PC-9 (cell line): ENCODE results near the gene EPHB1. TPM values are rescaled to one million over a fixed set of nuclear protein-coding genes. Genes with fewer than 3 reads are reported as not detected.

Source experiments
- BruUV-seq: library from RNA; stranded (reverse); fragments of 400-500 nt; replicated peaks from 2 replicates; lab custom pipeline; 2021; lab: Mats Ljungman, UMichigan
- CTCF ChIA-PET: fragments of 300-600 bp; sonication (Branson Sonifier 250); formaldehyde crosslinking; loops from one replicate; lab custom pipeline; 2022; ENCODE audit warnings: antibody characterized with exemption; lab: Charles Lee
- POLR2A ChIA-PET: fragments of 300-600 bp; sonication (Branson Sonifier 250); formaldehyde crosslinking; loops from one replicate; lab custom pipeline; 2022; ENCODE audit warnings: antibody characterized with exemption; ENCODE audit not compliant: unreplicated experiment; lab: Charles Lee
- DNase-seq, 2 experiments: peaks; one replicate each; pipeline versions ENCODE4 v3.0.0 to v3.0.0-alpha.2; 2015 to 2022; ENCODE audit warnings: mixed read lengths in 1 of 2
- H2AFZ ChIP-seq: fragments of 200-600 bp; sonication (generic); 2 replicates; pipeline ENCODE4 v1.8.1; 2017; ENCODE audit warnings: antibody characterized with exemption
- H3F3A ChIP-seq: fragments of 200-600 bp; sonication (generic); 2 replicates; pipeline ENCODE4 v1.8.1; 2017; ENCODE audit warnings: antibody characterized with exemption, mild to moderate bottlenecking, low read depth; ENCODE audit not compliant: insufficient read depth
- H3K27ac ChIP-seq: fragments of 200-600 bp; sonication (generic); 2 replicates; pipeline ENCODE4 v1.6.1; 2016; ENCODE audit warnings: mixed run types
- H3K27me3 ChIP-seq: fragments of 200-600 bp; sonication (generic); 2 replicates; pipeline ENCODE4 v1.6.1; 2016; ENCODE audit warnings: low read depth, mixed run types; ENCODE audit not compliant: insufficient read depth
- H3K36me3 ChIP-seq: fragments of 200-600 bp; sonication (generic); 2 replicates; pipeline ENCODE4 v1.6.1; 2016; ENCODE audit warnings: low read depth, mixed run types
- H3K4me1 ChIP-seq: fragments of 200-600 bp; sonication (generic); replicated peaks from 2 replicates; pipeline ENCODE4 v1.6.1; 2016; ENCODE audit warnings: mixed run types; ENCODE audit not compliant: insufficient read depth
- H3K4me2 ChIP-seq: fragments of 200-600 bp; sonication (generic); 2 replicates; pipeline ENCODE4 v1.6.1; 2017; ENCODE audit warnings: mixed run types
- H3K4me3 ChIP-seq: fragments of 200-600 bp; sonication (generic); 2 replicates; pipeline ENCODE4 v1.6.1; 2016; ENCODE audit warnings: mixed run types
- H3K79me2 ChIP-seq: fragments of 200-600 bp; sonication (generic); 2 replicates; pipeline ENCODE4 v1.6.1; 2017; ENCODE audit warnings: low read depth, mixed run types
- H3K9me2 ChIP-seq: fragments of 200-600 bp; sonication (generic); 2 replicates; pipeline ENCODE4 v1.8.1; 2017; ENCODE audit warnings: mild to moderate bottlenecking; ENCODE audit not compliant: insufficient read depth
- H3K9me3 ChIP-seq: fragments of 200-600 bp; sonication (generic); 2 replicates; pipeline ENCODE4 v1.8.1; 2016; ENCODE audit warnings: low read depth; ENCODE audit not compliant: insufficient read depth
- H4K20me1 ChIP-seq: fragments of 200-600 bp; sonication (generic); 2 replicates; pipeline ENCODE4 v1.8.1; 2017; ENCODE audit not compliant: insufficient read depth
- EZH2 ChIP-seq: fragments of 200-600 bp; sonication (generic); IDR thresholded peaks from 2 replicates; pipeline ENCODE4 v1.8.0; 2017; ENCODE audit warnings: antibody characterized with exemption, low read depth
- intact Hi-C: fragments of 100-400 bp; cut with micrococcal nuclease; formaldehyde crosslinking; loops from one replicate; pipeline ENCODE4 v1.10.0; 2022; ENCODE audit not compliant: unreplicated experiment
- total RNA-seq: library from RNA; stranded (reverse); gene quantifications from 2 replicates; pipeline ENCODE4 v1.2.3, GENCODE V29; 2021
- TF ChIP-seq, protein P1 (sequence below): fragments of 200-600 bp; sonication (generic); conservative IDR thresholded peaks from 2 replicates; pipeline ENCODE4 v1.6.1; 2017; ENCODE audit warnings: mixed run types, antibody characterized with exemption, mild to moderate bottlenecking, moderate library complexity

EPHB1 gene
- total RNA-seq, 1 experiment from 2014 or later, result 0.15 TPM

- no TSS peak for BruUV-seq
- Histone ChIP-seq H3K4me2 (no peak overlapping the region), H3K9me2 (no peaks in the 10 kb centered on the region; the same call in 1 of the 2 replicates), H3K79me2 (no peaks in the 10 kb centered on the region), H4K20me1 (no peaks in the 10 kb centered on the region), H3K4me1 (no peaks in the 10 kb centered on the region), H3K4me3 (no peak overlapping the region), H3K27ac (no peak overlapping the region), H3K36me3 (no peaks in the 10 kb centered on the region), H3K9me3 (no peaks in the 10 kb centered on the region; the same call in 1 of the 2 replicates), H2AFZ (no peak overlapping the region), H3K27me3 (no peaks in the 10 kb centered on the region; the same call in none of the 2 replicates), H3F3A (no peaks in the 10 kb centered on the region)
- CTCF ChIA-PET, result no interaction called here
- POLR2A ChIA-PET, result no interaction called here
- DNase-seq, result no peak
- intact Hi-C loops, result no loop called here
- TF ChIP-seq, protein P1, sequence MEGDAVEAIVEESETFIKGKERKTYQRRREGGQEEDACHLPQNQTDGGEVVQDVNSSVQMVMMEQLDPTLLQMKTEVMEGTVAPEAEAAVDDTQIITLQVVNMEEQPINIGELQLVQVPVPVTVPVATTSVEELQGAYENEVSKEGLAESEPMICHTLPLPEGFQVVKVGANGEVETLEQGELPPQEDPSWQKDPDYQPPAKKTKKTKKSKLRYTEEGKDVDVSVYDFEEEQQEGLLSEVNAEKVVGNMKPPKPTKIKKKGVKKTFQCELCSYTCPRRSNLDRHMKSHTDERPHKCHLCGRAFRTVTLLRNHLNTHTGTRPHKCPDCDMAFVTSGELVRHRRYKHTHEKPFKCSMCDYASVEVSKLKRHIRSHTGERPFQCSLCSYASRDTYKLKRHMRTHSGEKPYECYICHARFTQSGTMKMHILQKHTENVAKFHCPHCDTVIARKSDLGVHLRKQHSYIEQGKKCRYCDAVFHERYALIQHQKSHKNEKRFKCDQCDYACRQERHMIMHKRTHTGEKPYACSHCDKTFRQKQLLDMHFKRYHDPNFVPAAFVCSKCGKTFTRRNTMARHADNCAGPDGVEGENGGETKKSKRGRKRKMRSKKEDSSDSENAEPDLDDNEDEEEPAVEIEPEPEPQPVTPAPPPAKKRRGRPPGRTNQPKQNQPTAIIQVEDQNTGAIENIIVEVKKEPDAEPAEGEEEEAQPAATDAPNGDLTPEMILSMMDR, result no peak
- TF ChIP-seq EZH2, result no peak
Measured at GRCh38 chr3:135249186-135249585, 454.1 kb downstream of the EPHB1 start.

DNA sequence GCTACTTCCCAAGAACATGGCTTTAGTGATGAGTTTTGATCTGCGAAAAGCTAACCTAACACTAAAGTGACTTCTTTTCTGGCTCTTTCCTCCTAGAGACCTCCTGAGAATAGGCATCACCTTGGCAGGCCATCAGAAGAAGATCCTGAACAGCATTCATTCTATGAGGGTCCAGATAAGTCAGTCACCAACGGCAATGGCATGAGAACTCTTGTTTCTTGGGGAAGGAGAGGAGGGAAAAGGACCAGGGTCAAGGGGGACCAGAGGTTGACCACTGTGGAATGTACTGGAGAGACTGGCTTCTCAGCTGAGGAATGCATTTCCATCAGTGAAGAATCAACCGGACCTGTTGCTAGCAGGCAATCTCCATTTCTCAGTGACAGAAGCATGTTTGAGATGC is 463.9 kb downstream of the EPHB1 start:
- Histone ChIP-seq H3K36me3 (no peaks in the 10 kb centered on the region), H3K4me2 (no peak overlapping the region), H3K27ac (no peak overlapping the region), H3K79me2 (no peaks in the 10 kb centered on the region), H3K4me3 (no peak overlapping the region), H4K20me1 (no peaks in the 10 kb centered on the region), H3K9me2 (no peaks in the 10 kb centered on the region), H3K9me3 (no peaks in the 10 kb centered on the region), H3K27me3 (no peaks in the 10 kb centered on the region), H3K4me1 (no peaks in the 10 kb centered on the region), H2AFZ (no peak overlapping the region), H3F3A (no peaks in the 10 kb centered on the region)
- ChIA-PET POLR2A (no interaction called here), CTCF (no interaction called here)
- no TSS peak for BruUV-seq
- intact Hi-C loops, result no loop called here
- DNase-seq, result no peak
- TF ChIP-seq EZH2, result no peak
- TF ChIP-seq, protein P1, result no peak

DNA sequence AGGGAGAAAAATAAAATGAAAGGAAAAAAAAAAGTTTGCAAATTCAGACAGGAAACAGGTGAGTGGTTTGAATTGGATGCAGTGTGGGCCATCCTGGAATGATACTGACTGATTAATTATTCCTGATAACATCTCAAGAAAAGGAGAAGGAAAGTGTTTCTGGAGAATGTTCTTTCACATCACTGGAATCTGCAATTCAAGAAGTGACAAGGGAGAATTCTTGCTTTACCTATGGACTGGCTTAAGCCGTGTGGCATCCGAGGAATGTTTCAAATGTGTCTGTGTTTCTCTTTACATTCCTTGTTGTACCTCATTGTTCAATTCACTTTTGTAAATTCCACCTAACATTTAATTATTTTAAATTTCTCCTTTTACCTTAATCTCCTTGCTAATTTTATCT is 465.0 kb downstream of the EPHB1 start:
- POLR2A ChIA-PET, result no interaction called here
- intact Hi-C loops, result no loop called here
- BruUV-seq, result no TSS peak

More for the DNA sequence above, 465.0 kb downstream of the EPHB1 start:
- Histone ChIP-seq H3K9me2 (no peaks in the 10 kb centered on the region), H3F3A (no peaks in the 10 kb centered on the region), H3K4me1 (no peaks in the 10 kb centered on the region), H3K36me3 (no peaks in the 10 kb centered on the region), H3K4me3 (no peak overlapping the region), H3K4me2 (no peak overlapping the region), H2AFZ (no peak overlapping the region), H3K27ac (no peak overlapping the region), H3K27me3 (no peaks in the 10 kb centered on the region), H3K79me2 (no peaks in the 10 kb centered on the region), H4K20me1 (no peaks in the 10 kb centered on the region), H3K9me3 (no peaks in the 10 kb centered on the region)
- CTCF ChIA-PET, result no interaction called here
- DNase-seq, result no peak
- no peak for TF ChIP-seq EZH2
- TF ChIP-seq, protein P1, result no peak
